ENCODE measurements around the gene CNST. TPM values are rescaled to one million over a fixed set of nuclear protein-coding genes. Genes with fewer than 3 reads are reported as not detected.

The CNST gene
- total RNA-seq, 1 experiment from 2014 or later, result 9.1 TPM

GRCh38 chr1:246591958-246592357 lies 25.7 kb downstream of the CNST start:
- H3K4me1 ChIP-seq (replicated peaks; ENCODE audit: insufficient read depth), result no peaks in the 10 kb centered on the region
- H3K36me3 ChIP-seq (ENCODE audit: low read depth), result no peaks in the 10 kb centered on the region
- ChIA-PET POLR2A (ENCODE audit: unreplicated experiment) (no interaction called here), CTCF (no interaction called here)
- no TSS peak for BruUV-seq (replicated peaks)
- H3K9me3 ChIP-seq (ENCODE audit: insufficient read depth, low read depth), result no peaks in the 10 kb centered on the region
- TF ChIP-seq EZH2 (IDR thresholded peaks at IDR 0.05; ENCODE audit: low read depth) (no peak), CTCF (conservative IDR thresholded peaks at IDR 0.05) (no peak)
- H3K4me3 ChIP-seq, result no peak overlapping the region
- DNase-seq, result no peak
- H3K27ac ChIP-seq, result no peak overlapping the region
- H3K9me2 ChIP-seq (ENCODE audit: insufficient read depth), result no peaks in the 10 kb centered on the region
- H3K79me2 ChIP-seq (ENCODE audit: low read depth), result no peaks in the 10 kb centered on the region
- no peak overlapping the region for H2AFZ ChIP-seq
- intact Hi-C loops (cut with micrococcal nuclease; ENCODE audit: unreplicated experiment), result no loop called here
- H3K4me2 ChIP-seq, result no peak overlapping the region
- no peaks in the 10 kb centered on the region for H3F3A ChIP-seq (ENCODE audit: insufficient read depth, low read depth)
- H3K27me3 ChIP-seq (ENCODE audit: insufficient read depth, low read depth), result no peaks in the 10 kb centered on the region
- H4K20me1 ChIP-seq (ENCODE audit: insufficient read depth), result no peaks in the 10 kb centered on the region

DNA sequence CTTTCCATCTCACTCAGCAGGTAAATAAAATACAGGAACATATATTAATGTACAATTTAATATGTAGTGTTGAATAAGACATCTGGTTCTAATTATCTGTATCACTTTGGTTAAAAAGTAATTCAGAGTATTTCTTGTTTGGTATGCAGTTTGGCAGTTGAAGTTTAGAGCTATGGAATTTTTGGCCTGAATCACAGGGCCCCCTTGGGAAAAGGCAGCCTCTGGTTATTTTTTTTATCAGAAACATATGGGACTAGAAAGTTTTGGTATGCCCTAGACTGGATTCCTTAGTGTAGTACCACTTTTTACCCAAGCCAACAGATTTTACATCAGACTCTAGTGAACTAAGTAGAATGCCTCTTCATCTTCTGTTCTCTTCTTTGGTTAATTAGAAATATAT lies 26.4 kb downstream of the CNST start:
- ChIA-PET POLR2A (ENCODE audit: unreplicated experiment) (no interaction called here), CTCF (no interaction called here)

DNA sequence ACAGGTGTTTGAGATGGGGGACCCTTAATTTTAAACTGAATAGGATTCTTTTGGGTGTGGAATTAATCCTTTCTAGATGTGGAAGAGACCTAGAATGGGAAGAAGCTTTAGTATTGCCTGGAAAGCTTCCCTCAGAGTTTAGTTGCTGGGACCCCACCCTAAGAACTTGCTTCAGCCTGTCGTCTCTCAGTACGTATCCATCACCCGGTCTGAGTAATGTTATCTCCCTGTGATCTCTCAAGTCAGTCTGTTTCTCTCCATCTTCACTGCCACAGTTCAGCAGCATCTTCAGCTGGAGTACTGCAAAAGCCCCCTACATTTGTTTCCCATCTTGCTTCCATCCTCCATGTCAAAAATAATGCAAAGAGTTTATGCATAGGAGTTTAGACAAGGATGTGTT lies 28.9 kb downstream of the CNST start:
- H2AFZ ChIP-seq, result no peak overlapping the region
- TF ChIP-seq EZH2 (IDR thresholded peaks at IDR 0.05; ENCODE audit: low read depth) (no peak), CTCF (conservative IDR thresholded peaks at IDR 0.05) (no peak)
- intact Hi-C loops (cut with micrococcal nuclease; ENCODE audit: unreplicated experiment), result no loop called here
- no peaks in the 10 kb centered on the region for H3K36me3 ChIP-seq (ENCODE audit: low read depth)
- no peaks in the 10 kb centered on the region for H3K9me2 ChIP-seq (ENCODE audit: insufficient read depth)
- no peaks in the 10 kb centered on the region for H3K27me3 ChIP-seq (ENCODE audit: insufficient read depth, low read depth)
- ChIA-PET POLR2A (ENCODE audit: unreplicated experiment) (no interaction called here), CTCF (no interaction called here)
- H4K20me1 ChIP-seq (ENCODE audit: insufficient read depth), result no peaks in the 10 kb centered on the region
- no peak overlapping the region for H3K4me2 ChIP-seq
- H3K4me3 ChIP-seq, result no peak overlapping the region
- H3K27ac ChIP-seq, result no peak overlapping the region
- no peaks in the 10 kb centered on the region for H3K9me3 ChIP-seq (ENCODE audit: insufficient read depth, low read depth)
- no peaks in the 10 kb centered on the region for H3F3A ChIP-seq (ENCODE audit: insufficient read depth, low read depth)
- BruUV-seq (replicated peaks), result no TSS peak
- no peaks in the 10 kb centered on the region for H3K4me1 ChIP-seq (replicated peaks; ENCODE audit: insufficient read depth)
- H3K79me2 ChIP-seq (ENCODE audit: low read depth), result no peaks in the 10 kb centered on the region
- no peak for DNase-seq

More for the DNA sequence above, 26.4 kb downstream of the CNST start:
- H3K4me1 ChIP-seq (replicated peaks; ENCODE audit: insufficient read depth), result no peaks in the 10 kb centered on the region
- H3K36me3 ChIP-seq (ENCODE audit: low read depth), result no peaks in the 10 kb centered on the region
- H3K79me2 ChIP-seq (ENCODE audit: low read depth), result no peaks in the 10 kb centered on the region
- H3K4me2 ChIP-seq, result no peak overlapping the region
- no TSS peak for BruUV-seq (replicated peaks)
- H3K4me3 ChIP-seq, result no peak overlapping the region
- H4K20me1 ChIP-seq (ENCODE audit: insufficient read depth), result no peaks in the 10 kb centered on the region
- no peaks in the 10 kb centered on the region for H3K9me3 ChIP-seq (ENCODE audit: insufficient read depth, low read depth)
- no peaks in the 10 kb centered on the region for H3F3A ChIP-seq (ENCODE audit: insufficient read depth, low read depth)
- TF ChIP-seq EZH2 (IDR thresholded peaks at IDR 0.05; ENCODE audit: low read depth) (no peak), CTCF (conservative IDR thresholded peaks at IDR 0.05) (no peak)
- no peak for DNase-seq
- H3K9me2 ChIP-seq (ENCODE audit: insufficient read depth), result no peaks in the 10 kb centered on the region
- intact Hi-C loops (cut with micrococcal nuclease; ENCODE audit: unreplicated experiment), result no loop called here
- H3K27me3 ChIP-seq (ENCODE audit: insufficient read depth, low read depth), result no peaks in the 10 kb centered on the region
- no peak overlapping the region for H3K27ac ChIP-seq
- H2AFZ ChIP-seq, result no peak overlapping the region

Measured in PC-9 (cell line).